GM21528 (cell line): Measurements from ENCODE around the gene UBE2J2.

ENCODE experiments used
- ATAC-seq: cut with Tn5 transposase; IDR thresholded peaks from one replicate; pipeline ENCODE4 v1.9.1; 2021; ENCODE audit warnings: mild to moderate bottlenecking, moderate library complexity; ENCODE audit not compliant: unreplicated experiment, low FRiP score

The UBE2J2 gene

GRCh38 chr1:1282998-1283397 is 9.3 kb upstream of the UBE2J2 start:
- no peak for ATAC-seq

DNA sequence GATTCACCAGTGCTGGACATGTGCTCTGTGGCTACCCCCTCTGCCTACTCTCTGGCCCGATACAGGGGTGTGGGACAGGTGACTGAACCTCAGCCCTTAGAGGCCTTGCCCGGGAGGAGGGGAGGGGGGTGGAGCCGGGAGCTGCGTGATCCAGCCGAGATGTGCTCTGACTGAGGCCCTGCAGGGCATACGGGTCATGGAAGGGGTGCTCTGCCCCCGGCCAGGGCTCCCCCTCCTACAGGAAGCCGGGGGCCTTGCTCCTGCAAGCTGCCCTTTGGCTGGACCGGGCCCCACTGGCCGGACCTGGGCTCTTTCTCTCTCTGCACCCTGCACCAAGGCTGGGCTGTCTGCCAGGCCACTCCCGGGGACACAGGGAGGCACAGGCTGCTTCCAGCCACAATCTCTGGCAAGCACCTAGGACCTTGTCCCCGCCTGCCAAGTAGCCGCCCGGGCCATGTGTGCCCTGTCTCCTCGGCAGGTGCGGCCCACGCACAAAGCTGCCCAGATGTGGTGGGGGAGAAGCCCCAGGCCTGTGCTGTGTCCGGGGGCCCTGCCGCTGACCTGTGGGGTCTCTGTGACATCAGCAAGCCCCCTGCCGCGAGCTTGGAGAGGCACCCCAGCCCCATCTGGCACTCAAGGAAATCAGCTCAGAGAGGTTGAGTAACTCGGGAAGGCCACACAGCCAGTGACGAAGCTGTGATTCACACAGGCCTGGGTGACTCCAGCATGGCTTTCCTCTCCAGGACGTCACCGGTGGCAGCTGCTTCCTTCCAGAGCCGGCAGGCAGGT is 8.1 kb upstream of the UBE2J2 start:
- no peak for ATAC-seq

- ATAC-seq, result no peak
These were observed 7.3 kb upstream of the UBE2J2 start for GRCh38 chr1:1280782-1281481.

GRCh38 chr1:1279028-1279427 is 5.4 kb upstream of the UBE2J2 start:
- ATAC-seq, result no peak

GRCh38 chr1:1278620-1279019 is 5.0 kb upstream of the UBE2J2 start:
- no peak for ATAC-seq

DNA sequence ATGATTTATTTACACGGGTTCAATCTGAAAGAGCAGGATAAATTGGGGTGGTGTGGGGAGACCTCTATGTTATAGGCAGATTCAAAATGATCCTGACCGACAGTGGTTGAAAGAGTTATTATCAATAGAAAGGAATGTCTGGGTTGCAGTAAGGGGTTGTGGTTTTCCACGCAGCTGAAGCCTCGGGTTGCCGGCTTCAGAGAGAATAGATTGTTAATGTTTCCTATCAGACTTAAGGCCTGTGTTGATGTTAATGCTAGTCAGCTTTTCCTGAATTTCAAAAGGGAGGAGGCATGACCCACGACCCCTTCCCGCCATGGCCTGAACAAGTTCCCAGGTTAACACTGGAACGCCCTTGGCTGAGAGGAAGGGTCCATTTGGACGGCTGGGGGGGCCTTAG is 2.2 kb upstream of the UBE2J2 start:
- ATAC-seq, result no peak

GRCh38 chr1:1274931-1275431 is 1.3 kb upstream of the UBE2J2 start:
- no peak for ATAC-seq

- no peak for ATAC-seq
These were observed 761 bp upstream of the UBE2J2 start for GRCh38 chr1:1274299-1274930.

DNA sequence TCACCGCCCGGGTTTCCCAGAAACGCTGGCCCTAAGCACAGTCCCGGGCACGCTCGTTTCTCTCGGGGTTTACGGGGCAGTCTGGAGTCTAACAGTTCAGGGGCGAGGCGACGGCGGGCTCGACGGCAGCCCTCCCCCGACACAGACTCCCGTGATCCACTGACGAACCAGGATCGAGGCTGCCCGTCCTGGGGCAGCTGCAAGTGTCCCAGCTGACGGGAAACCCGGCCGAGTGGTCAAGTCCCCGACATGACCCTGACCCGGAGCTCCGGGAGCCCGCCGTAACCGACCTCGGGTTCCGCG is 494 bp downstream of the UBE2J2 start:
- ATAC-seq, result peak; percentile 24

DNA sequence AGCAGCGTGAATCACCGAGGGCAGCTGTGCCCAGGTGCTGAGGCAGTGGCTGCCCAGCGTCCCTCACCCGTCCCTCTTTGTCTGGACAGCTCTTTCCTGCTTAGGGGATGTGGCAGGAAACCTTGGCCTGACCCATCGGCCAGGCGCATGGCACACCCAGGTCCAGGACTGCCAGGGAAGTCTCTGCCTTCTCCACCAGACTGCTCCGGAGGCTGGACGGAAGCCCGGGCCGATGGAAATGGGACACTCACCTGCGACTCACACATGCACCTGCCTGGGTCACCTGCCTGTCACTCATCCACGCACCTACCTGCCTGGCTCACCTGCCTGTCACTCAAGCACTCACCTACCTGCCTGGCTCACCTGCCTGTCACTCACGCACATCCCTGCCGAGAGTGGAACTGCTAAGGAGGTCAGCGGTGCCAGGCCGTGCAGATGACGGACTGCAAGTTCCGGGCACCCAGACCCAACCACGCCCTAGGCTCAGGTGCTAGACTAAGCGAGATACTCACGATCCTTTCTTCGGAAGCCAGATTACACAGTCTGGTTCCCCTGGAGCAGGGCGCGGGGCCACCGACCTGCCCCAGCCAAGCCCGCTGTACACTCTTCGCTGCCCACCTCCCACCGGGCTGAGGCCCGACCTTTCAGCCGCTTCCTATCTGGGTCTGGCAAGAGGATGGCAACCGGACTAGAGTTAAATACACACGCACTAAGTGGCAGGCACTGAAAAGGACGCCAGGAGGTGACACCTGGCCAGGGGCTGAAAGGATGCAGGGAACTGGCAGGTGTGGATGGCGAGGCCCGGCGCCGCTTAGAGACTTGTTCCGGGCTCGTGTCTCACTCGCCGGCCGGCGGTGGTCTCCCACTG is 1.1 kb downstream of the UBE2J2 start:
- peak; percentile 5 for ATAC-seq

DNA sequence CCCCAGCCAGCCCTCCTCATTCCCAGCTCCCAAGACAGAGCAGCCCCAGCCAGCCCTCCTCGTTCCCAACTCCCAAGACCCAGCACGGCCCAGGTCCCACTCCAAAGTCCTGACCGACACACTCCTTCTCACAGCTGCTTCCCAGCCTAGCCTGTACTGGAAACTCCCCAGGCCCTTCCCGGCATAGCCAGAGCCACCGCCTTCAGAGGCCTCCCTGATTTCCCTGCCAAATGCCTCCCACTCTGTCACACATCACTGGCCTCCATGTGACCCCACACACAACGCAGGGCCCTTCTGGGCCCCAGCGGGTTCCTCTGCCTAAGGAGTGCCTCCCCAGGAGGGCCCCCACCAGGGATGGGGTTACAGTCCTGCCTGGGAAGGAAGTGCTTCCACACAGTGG is 2.8 kb downstream of the UBE2J2 start:
- no peak for ATAC-seq

DNA sequence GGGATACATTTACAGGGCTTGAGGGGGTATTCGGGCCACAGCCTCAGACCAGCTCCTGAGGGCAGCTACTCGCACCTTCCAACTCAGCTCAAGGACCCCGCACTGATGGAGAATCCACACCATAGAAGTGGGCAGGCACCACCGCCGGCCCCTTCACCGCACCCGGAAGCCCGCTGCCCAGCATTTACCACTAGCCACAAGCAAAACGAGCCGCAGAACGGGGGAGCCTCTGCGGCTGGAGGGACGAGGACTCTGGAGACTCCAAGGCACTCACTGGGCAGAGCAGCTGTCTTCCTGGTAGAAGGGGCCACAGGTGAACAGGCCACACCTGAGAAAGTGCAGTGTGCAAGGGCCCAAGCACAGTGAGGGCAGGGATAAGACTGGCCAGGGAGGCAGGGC is 5.4 kb downstream of the UBE2J2 start:
- no peak for ATAC-seq

GRCh38 chr1:1267488-1268283 is 6.0 kb downstream of the UBE2J2 start:
- no peak for ATAC-seq

DNA sequence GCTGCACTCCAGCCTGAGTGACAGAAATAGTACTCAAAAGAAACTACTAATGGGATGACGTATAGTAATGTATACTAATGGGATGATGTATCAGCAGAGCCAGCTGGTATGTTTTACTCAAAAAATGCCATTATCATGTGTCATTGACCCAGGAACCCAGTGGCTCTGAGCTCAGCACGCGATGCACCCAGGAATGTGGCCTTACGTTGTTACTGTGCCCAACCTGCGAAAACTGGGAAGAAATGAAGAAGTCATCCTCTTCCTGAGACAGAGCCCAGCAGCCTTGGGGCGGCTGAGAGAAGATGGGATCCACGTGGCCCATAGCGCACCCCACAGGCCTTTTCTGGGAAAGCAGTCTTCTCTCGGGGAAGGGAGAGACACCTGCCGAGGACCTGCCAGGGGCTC is 8.8 kb downstream of the UBE2J2 start:
- no peak for ATAC-seq

DNA sequence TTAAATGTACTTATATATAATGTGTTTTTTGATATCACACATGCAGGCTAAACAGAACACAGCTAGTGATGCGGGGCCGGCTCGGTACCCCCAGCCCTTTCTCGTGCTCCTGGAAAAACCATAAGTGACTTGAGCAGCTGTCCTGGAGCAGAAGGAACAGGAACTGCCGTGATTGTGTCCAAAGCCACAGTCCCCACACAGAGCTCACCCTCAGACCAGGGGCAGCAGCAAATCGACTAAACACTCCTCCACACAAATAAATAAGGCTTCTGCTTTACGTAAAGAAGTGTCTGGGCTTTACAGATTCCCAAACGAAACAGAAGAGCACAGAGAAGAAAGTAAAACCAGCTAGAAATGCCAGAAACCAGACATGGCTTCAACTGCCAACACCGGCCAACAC is 9.6 kb downstream of the UBE2J2 start:
- no peak for ATAC-seq

- no peak for ATAC-seq
These were observed 10.9 kb downstream of the UBE2J2 start for GRCh38 chr1:1262758-1263157.

DNA sequence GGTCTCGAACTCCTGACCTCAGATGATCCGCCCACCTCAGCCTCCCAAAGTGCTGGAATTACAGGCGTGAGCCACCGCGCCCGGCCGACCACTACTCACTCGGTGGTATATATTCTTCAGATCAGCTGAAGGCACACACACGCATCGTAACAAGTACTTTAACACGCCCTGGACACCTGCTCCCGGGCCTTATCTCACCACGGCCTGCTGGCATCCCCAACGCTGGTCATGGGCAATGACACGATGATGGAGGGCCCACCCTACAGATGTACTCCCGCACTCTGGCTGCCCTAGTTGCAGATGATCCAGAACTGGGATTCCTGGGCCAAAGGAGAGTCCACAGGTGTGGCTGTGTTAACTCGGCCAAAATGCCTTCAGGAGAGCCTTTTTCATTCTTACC is 11.6 kb downstream of the UBE2J2 start:
- no peak for ATAC-seq

DNA sequence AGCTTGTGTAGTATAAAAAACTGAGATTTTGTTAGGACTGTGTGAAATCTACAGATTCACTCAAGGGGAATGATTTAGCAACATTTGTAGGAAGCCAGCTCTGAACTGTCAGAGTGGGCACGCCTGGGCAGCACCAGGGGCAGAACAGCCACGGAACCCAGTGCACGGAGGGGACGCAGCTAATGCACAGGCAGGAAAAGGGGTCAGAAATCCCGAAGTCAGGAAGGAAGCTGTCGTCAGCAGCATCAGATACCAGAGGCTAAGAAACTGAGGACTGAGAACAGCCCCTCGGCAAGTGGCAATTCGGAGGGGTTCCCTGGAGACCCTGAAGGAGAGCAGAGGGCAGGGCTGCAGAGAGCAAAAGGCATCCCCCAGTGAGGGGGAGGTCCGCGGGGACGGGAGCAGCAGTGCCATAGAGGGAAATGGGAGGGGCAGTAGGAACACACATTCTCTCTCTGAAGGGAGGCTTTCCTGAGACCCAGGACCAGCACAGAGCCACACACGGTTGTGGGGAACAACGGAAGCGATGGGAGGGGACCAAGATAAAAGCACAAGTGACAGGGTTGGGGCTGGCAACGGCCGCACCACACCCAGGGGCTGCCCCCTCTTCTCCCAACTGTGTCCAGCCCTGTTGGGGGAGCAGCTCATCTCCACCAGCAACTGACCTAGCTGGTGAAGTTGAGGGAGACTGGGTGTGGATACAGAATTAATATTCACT is 12.7 kb downstream of the UBE2J2 start:
- no peak for ATAC-seq

DNA sequence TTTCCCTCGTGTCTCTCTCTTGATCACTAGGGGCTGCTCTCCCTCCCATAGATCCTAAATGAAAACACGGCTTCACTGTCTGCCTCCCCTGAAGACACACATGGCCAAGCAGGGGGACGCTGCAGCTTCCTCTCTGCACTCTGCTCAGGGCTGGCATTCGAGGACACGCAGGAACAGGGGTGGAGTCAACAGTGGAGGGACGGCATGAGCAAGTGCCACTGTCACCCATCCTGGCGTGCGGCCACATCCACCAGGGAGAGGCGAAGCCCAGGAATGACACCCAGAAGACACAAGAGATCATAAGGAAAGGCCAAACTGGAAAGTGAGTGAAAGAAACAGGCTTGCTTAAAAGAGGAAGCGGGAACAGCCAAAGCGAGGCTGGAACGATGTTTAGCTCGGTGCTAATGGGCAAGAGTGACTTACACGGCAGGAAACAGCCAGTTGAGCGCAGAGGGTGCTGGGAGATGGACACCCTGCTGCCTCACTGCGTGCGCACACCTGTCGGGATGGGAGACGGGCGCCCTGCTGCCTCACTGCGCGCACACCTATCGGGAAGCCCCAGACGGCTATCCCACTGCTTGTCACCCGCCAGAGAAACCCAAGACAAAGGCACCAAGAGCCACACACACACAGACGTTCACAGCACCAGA is 13.6 kb downstream of the UBE2J2 start:
- no peak for ATAC-seq
